Stimulated activated CD8-positive, alpha-beta memory T cell treated with anti-CD3 and anti-CD28 coated beads, Interleukin-15, amount 100 ng/mL, for 1 hour (primary cell): ENCODE measurements around the gene TMEM252.

Experiments
- DNase-seq: peaks from one replicate; pipeline ENCODE4 v3.0.0-alpha.2; 2020; ENCODE audit warnings: low read depth

The TMEM252 gene

GRCh38 chr9:68541568-68541967 is 885 bp upstream of the TMEM252 start:
- no peak for DNase-seq

- no peak for DNase-seq
These were observed 2.5 kb downstream of the TMEM252 start for GRCh38 chr9:68538200-68538599.

- DNase-seq, result no peak
These were observed 3.1 kb downstream of the TMEM252 start for GRCh38 chr9:68537616-68537880.

- no peak for DNase-seq
These were observed 3.6 kb downstream of the TMEM252 start for GRCh38 chr9:68536876-68537615.

- DNase-seq, result no peak
These were observed 7.0 kb downstream of the TMEM252 start for GRCh38 chr9:68533678-68534077.

GRCh38 chr9:68532131-68532530 is 8.6 kb downstream of the TMEM252 start:
- DNase-seq, result no peak

- DNase-seq, result no peak
These were observed 10.1 kb downstream of the TMEM252 start for GRCh38 chr9:68530618-68531017.

GRCh38 chr9:68523367-68523936 is 17.2 kb downstream of the TMEM252 start:
- DNase-seq, result no peak

- DNase-seq, result no peak
These were observed 17.7 kb downstream of the TMEM252 start for GRCh38 chr9:68522954-68523353.

GRCh38 chr9:68522131-68522530 is 18.6 kb downstream of the TMEM252 start:
- no peak for DNase-seq

GRCh38 chr9:68515326-68516017 is 25.2 kb downstream of the TMEM252 start:
- no peak for DNase-seq

- DNase-seq, result no peak
These were observed 26.7 kb downstream of the TMEM252 start for GRCh38 chr9:68513981-68514380.

- no peak for DNase-seq
These were observed 27.3 kb downstream of the TMEM252 start for GRCh38 chr9:68513385-68513784.

- DNase-seq, result no peak
These were observed 31.0 kb downstream of the TMEM252 start for GRCh38 chr9:68509689-68510088.

GRCh38 chr9:68508547-68508946 is 32.1 kb downstream of the TMEM252 start:
- DNase-seq, result no peak

- DNase-seq, result no peak
These were observed 32.9 kb downstream of the TMEM252 start for GRCh38 chr9:68507806-68508145.

GRCh38 chr9:68507130-68507805 is 33.4 kb downstream of the TMEM252 start:
- no peak for DNase-seq

- DNase-seq, result no peak
These were observed 34.1 kb downstream of the TMEM252 start for GRCh38 chr9:68506551-68506950.

GRCh38 chr9:68505681-68506409 is 34.8 kb downstream of the TMEM252 start:
- no peak for DNase-seq

GRCh38 chr9:68502279-68502678 is 38.4 kb downstream of the TMEM252 start:
- DNase-seq, result no peak

- DNase-seq, result no peak
These were observed 40.0 kb downstream of the TMEM252 start for GRCh38 chr9:68500457-68501381.
